Activated naive CD8-positive, alpha-beta T cell treated with anti-CD3 and anti-CD28 coated beads, Interleukin-2, amount 50 U/mL, for 24 hours (primary cell): ENCODE results near the gene F12.

Source experiments
- ATAC-seq: fragments of 150-1000 bp; cut with Tn5 transposase; one replicate; pipeline ENCODE4 v1.10.0; 2021
- DNase-seq: peaks from one replicate; pipeline ENCODE4 v3.0.0; 2021
- H3K27ac Mint-ChIP-seq: one replicate; pipeline ENCODE4 v1.8.0; 2021; ENCODE audit warnings: mild to moderate bottlenecking, mixed read lengths
- H3K27me3 Mint-ChIP-seq: one replicate; pipeline ENCODE4 v1.8.0; 2021; ENCODE audit warnings: mixed read lengths
- H3K36me3 Mint-ChIP-seq: one replicate; pipeline ENCODE4 v1.8.0; 2021; ENCODE audit warnings: low read depth, mixed read lengths
- H3K4me1 Mint-ChIP-seq: one replicate; pipeline ENCODE4 v1.8.0; 2021; ENCODE audit warnings: mixed read lengths
- H3K4me3 Mint-ChIP-seq: one replicate; pipeline ENCODE4 v1.8.0; 2021; ENCODE audit warnings: mild to moderate bottlenecking, moderate library complexity, mixed read lengths
- H3K9me3 Mint-ChIP-seq: one replicate; pipeline ENCODE4 v1.8.0; 2021; ENCODE audit warnings: mixed read lengths

F12 gene

DNA sequence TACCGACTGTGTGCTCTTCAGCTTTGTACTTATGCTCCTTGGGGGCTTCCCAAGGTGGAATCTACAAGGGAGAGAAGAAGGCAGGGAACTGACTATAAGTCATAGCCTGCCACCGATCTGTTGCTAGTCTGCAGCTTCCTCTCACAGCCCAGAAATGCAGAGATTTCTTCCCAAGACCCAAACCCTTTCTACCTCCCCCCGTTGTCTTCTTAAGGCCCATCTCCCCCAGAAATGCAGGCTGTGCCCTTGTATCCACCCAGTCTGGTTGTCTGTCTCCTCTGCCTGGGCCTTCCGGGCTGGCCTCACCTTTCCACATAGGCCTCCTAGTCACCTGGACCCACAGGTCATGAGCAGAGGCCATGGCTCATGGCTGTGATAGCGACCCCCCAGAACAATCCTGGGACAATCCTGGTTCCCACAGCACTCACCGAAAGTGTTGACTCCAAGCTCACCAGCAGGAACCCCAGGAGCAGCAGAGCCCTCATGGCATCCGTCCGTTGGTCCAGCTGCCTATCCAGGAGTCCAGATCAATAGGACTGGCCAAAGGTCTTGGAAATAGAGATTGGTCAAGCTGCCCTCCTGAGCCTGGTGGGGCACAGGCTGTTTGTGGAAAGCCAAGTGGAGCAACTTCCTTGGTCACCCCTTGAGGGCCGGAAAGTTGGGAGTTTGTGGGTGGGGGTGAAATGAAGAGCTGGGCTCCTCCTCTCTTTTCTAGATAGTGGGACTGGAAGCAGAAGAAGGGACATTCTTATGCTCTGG lies at the start of gene F12:
Gene F12 (minus strand): TSS at position 522 of the 759 bp plus-strand sequence. CDS start 37 bp downstream, at position 485.
- ATAC-seq (no peak), DNase-seq (no peak)
- no peaks in the 10 kb centered on the region for H3K9me3 Mint-ChIP-seq
- H3K27ac Mint-ChIP-seq: no peak within 1 kb of the TSS
- H3K36me3 Mint-ChIP-seq: no peaks in the 10 kb centered on the region
- peaks cover 40% of the 10 kb centered on the region for H3K4me1 Mint-ChIP-seq
- peaks cover 6% of the 10 kb centered on the region for H3K27me3 Mint-ChIP-seq
- H3K4me3 Mint-ChIP-seq: no peak within 1 kb of the TSS

DNA sequence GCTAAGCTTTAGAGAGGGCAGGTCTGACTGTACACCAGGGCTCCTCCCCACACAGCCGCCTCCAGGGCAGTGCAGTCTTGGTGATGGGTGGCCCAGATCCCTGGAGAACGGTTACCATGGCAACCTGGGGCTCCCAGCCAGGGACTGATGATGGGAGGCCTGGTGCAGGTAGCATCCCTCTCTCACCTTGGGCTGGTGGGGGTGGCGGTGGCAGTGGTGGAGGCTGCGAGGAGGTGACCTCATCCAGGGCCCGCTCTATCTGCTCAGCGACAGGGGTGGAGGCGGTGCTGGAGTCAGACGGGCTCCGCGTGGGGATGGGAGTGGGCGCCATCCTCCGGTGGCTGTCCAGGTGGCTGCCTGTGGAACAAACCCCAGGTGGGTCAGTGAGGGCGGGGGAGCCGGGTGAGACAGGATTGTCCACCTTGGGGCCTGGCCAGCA lies 49.6 kb upstream of the F12 start:
- Mint-ChIP-seq H3K27ac (no peak overlapping the region), H3K27me3 (no peaks in the 10 kb centered on the region), H3K4me3 (no peak overlapping the region), H3K9me3 (no peaks in the 10 kb centered on the region), H3K36me3 (peaks cover 11% of the 10 kb centered on the region), H3K4me1 (peaks cover 27% of the 10 kb centered on the region)
- ATAC-seq (no peak), DNase-seq (no peak)

DNA sequence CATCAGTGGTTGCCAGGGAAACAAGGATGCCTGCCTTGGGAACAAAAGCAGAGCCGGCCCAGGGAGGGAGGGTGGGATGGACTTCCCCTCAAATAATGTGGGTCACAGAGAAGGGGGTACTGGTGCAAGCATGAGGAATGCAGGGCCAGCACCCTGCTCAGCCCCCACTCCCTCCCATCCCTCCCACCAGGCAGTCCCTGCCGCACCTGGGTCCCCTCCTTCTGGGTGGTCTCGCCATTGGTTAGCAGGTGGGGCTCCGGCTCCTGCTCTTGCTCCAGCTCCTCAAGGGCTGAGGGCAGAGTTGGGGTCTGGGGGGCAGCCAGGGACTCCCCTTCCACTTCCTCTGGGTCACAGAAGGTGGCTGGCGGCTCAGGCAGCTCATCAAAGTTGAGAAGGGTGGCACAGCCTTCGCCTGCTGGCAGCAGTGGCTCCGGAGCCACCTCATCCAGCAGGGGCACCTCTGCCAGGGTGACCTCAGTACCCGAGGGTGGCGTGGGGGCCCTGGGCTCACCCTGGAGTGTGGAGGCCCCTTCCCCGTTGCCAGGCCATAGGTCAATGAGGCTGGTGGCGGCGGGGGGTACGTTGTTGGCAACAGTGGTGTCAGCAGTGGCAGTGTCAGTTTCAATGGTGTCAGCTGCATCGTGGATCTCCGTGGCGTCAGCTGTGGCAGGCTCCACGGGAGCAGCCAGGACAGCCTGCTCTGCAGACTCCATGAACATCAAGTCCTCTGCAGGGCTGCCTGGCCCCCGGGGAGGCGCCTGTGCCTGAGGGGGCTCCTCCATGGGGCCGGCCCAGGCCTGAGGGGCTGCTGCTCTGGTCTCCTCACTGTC lies 48.7 kb upstream of the F12 start:
- Mint-ChIP-seq H3K27me3 (no peaks in the 10 kb centered on the region), H3K27ac (no peak overlapping the region), H3K36me3 (peaks cover 11% of the 10 kb centered on the region), H3K4me1 (peaks cover 32% of the 10 kb centered on the region), H3K9me3 (no peaks in the 10 kb centered on the region), H3K4me3 (peak overlapping the region; percentile 36)
- no peak for DNase-seq
- ATAC-seq: no peak

DNA sequence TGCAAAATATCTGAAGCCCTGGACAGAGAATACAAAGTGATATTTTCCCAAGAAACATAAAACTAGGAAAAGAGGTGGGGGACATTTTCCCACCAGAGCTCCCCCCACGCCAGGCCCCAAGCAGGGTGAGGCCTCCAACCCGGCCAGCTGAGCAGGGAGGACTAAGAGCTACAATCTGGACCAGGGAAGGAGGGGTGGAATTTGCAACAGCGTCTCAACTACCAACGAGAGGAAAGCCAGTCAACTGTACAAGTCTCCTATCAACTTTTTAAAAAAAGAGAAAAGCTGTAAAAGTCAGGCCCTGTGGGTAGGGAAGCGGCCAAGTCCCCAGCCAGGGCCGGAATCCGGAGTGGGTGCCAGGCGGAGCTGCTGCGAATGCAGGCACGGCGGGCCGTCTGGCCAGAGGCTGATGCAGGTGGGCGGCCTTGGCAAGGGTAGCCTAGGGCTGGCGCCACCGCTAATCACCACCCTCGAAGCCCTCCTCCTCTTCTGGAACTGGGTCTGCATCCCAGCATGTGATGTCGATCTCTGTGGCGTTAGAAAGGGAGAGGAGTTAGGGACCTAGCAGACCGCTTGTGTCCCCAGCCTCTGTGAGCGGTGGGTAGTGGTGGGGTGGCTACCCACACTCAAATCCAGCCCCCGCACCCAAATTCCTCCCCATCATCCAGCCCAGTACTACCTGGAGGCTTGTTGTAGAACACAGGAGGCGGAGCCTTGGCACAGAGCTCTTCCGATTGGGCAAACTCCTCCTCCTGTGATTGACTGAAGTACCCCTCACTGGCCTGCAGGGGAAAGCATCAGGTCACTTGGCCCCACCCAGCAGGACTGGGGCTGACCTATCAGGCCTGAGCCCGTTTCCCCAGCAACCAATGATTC lies 47.9 kb upstream of the F12 start:
- peak overlapping the region; percentile 36 for H3K4me3 Mint-ChIP-seq
- no peaks in the 10 kb centered on the region for H3K27me3 Mint-ChIP-seq
- H3K9me3 Mint-ChIP-seq: no peaks in the 10 kb centered on the region
- ATAC-seq (peak; percentile 17), DNase-seq (peak; percentile 68)
- H3K27ac Mint-ChIP-seq: no peak overlapping the region
- peaks cover 29% of the 10 kb centered on the region for H3K4me1 Mint-ChIP-seq
- H3K36me3 Mint-ChIP-seq: peaks cover 9% of the 10 kb centered on the region

DNA sequence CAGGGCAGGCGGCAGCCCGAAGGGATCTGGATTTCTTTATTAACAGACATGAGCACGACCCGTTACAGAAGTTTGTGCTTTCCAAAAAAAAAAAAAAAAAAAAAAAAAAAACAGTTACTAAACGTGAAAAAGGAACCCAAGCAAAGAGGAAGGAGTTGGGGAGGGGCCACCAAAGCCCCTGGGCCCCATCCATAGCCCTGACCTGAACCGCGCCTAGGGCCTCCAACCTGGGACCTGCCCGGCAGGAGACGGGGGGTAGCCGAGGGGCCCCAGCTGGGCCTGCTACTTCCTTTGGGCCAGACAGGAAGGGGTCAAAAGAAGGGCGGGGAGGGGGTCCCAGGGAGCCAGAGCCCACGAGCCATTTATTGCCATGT lies 47.2 kb upstream of the F12 start:
- H3K27me3 Mint-ChIP-seq: no peaks in the 10 kb centered on the region
- no peaks in the 10 kb centered on the region for H3K9me3 Mint-ChIP-seq
- DNase-seq (no peak), ATAC-seq (no peak)
- H3K36me3 Mint-ChIP-seq: peaks cover 9% of the 10 kb centered on the region
- H3K27ac Mint-ChIP-seq: no peak overlapping the region
- peaks cover 28% of the 10 kb centered on the region for H3K4me1 Mint-ChIP-seq
- H3K4me3 Mint-ChIP-seq: peak overlapping the region; percentile 84

DNA sequence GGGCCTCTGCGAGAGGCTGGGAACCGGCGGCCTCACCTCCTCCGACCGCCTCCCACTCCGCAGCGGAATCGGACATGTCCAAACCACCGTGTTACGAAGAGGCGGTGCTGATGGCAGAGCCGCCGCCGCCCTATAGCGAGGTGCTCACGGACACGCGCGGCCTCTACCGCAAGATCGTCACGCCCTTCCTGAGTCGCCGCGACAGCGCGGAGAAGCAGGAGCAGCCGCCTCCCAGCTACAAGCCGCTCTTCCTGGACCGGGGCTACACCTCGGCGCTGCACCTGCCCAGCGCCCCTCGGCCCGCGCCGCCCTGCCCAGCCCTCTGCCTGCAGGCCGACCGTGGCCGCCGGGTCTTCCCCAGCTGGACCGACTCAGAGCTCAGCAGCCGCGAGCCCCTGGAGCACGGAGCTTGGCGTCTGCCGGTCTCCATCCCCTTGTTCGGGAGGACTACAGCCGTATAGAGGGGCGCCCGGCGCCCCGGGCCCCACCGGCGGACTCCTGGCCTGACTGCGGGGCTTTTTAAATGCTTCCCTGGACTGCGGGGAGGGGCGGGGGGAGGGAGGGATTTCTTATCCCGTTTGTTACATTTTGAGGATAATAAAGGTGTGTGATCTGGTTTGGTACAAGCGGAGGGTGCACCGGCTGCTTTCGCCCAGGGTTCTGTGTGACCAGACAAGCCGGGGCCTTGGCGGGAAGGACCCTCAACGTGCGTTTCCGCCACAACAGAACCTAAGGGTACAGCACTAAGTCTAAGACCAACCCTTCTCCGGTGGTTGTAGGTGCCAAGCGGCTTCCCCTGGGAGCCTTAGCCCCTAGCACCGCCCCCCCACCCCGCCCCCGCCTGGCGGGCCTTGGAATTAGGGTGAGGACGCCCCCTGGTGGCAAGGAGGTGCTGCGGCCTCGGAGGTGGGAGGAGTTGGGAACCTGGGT lies 46.6 kb upstream of the F12 start:
- Mint-ChIP-seq H3K4me1 (peaks cover 25% of the 10 kb centered on the region), H3K9me3 (no peaks in the 10 kb centered on the region), H3K27me3 (no peaks in the 10 kb centered on the region), H3K4me3 (peak overlapping the region; percentile 84), H3K27ac (peak overlapping the region; percentile 88), H3K36me3 (peaks cover 9% of the 10 kb centered on the region)
- DNase-seq (peak; percentile 99), ATAC-seq (peak; percentile 35)

DNA sequence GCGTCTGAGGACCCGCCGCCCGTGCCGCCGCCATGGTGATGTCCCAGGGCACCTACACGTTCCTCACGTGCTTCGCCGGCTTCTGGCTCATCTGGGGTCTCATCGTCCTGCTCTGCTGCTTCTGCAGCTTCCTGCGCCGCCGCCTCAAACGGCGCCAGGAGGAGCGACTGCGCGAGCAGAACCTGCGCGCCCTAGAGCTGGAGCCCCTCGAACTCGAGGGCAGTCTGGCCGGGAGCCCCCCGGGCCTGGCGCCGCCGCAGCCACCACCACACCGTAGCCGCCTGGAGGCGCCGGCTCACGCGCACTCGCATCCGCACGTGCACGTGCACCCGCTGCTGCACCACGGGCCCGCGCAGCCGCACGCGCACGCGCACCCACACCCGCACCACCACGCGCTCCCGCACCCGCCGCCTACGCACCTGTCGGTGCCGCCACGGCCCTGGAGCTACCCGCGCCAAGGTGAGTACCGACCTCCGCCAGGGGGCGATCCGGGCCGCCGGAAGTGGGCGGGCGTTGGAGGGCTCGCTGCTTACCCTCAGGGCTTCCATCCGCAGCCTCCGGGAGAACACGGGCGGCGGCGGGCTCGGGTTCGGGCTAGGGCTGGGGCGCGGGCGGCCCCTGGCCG lies 45.8 kb upstream of the F12 start:
- peak; percentile 68 for ATAC-seq
- Mint-ChIP-seq H3K36me3 (peaks cover 6% of the 10 kb centered on the region), H3K9me3 (no peaks in the 10 kb centered on the region), H3K4me1 (peaks cover 25% of the 10 kb centered on the region), H3K4me3 (peak overlapping the region; percentile 84), H3K27ac (peak overlapping the region; percentile 42), H3K27me3 (no peaks in the 10 kb centered on the region)
- DNase-seq: peak; percentile 96

DNA sequence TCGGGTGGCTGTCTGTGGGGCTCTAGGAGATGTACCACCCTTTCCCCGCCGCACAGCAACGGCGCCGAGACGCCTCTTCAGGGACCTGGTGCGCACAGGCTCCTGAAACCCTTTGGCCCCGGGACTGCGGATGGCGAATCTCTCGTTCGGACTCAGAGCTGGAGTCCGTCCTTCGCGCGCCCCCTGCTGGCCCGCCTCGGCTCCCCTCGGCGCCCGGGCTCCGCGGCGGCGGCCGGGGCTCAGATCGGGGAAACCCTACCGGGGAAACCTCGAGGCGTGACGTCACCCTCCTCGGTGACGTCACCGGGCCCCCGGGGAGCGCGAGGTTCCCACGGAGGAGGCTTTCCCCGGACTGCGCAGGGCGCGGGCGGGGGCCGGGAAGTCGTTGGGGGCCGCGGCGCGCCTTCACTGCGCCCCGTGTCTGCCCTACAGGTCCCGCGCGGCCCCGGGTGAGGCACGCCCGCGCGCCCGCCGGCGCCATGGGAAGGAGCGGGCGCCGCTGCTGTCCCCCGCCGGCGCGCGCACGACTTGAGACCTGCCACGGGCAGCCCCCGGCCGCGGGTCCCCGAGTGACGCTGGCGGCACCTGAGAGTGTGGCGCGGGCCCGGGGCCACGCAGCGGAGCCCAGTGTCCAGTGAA lies 45.2 kb upstream of the F12 start:
- DNase-seq (peak; percentile 99), ATAC-seq (peak; percentile 50)
- Mint-ChIP-seq H3K4me1 (peaks cover 25% of the 10 kb centered on the region), H3K9me3 (no peaks in the 10 kb centered on the region), H3K4me3 (peak overlapping the region; percentile 84), H3K27ac (peak overlapping the region; percentile 53), H3K27me3 (no peaks in the 10 kb centered on the region), H3K36me3 (peaks cover 6% of the 10 kb centered on the region)

DNA sequence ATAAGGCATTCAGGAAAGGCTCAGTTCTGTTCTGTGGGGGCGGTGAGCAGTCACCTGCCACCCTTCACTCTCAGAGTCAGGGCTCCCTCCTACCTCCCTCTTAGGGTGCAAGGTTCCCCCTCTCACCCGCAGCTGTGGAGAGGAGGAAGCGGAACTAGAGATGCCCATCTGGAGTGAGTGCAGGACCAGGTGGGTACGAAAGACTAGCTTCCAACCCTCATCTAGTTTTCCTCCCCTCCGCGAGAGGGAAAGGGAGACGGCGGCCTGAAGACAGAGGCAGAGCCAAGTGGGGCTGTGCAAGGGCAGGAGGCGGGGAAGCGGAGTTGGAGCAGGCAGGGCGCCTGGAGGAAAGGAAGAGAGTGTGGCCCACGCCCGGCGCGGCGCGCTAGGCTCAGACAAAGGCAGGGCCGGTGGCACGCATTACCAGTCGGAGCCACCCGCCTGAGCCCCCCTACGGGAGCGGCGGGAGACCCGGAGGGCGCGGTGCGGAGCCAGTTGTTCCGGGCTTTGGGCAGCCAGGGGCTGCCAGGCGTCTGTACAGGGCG lies 44.6 kb upstream of the F12 start:
- Mint-ChIP-seq H3K4me1 (peaks cover 29% of the 10 kb centered on the region), H3K9me3 (no peaks in the 10 kb centered on the region), H3K27ac (peak overlapping the region; percentile 53), H3K27me3 (no peaks in the 10 kb centered on the region), H3K4me3 (peak overlapping the region; percentile 80), H3K36me3 (peaks cover 6% of the 10 kb centered on the region)
- DNase-seq (no peak), ATAC-seq (no peak)

DNA sequence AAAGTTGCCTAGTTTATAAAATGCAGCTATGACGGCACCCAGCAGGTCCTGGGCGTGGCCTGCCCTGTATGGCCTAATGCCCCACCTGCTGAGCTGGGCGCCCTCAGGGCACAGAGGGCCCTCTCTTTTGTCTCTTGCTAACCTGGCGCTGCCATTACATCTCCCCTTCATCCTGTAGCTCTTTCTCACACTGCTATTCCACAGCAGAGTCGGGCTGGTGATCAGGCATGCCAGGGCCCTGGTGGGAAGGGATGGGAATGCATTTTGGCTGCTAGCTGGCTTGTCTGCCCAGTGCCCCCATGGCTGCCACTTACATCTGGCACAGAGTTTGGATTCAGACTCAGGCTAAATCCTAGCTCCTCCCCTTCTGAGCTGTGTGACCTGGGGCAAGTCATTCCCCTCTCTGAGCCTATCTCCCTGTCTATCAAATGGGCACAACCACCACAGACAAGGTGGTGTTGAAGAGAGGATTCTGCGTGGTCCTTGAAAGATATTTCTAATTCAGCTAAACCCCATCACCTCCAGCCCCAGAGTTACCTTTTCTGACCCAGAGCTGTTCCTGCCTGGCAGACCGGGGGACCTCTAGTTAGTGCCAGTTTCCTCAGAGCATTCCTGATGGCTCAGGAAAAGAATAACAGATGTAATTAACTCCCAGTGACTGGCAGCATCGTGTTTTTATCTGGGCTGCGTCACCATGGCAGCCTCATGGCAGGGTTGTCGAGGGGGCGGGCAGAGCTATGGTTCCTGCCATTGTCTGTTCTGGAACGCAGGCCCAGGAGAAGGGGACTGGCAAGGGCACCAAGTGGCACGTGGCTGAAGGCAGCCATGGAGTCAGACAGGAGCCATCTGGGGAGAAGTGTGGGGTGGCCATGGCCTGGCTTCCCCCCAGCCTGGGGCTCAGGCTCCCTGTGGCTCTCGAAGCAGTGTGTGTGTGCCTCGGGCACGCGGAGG lies 43.6 kb upstream of the F12 start:
- no peaks in the 10 kb centered on the region for H3K27me3 Mint-ChIP-seq
- peaks cover 6% of the 10 kb centered on the region for H3K36me3 Mint-ChIP-seq
- DNase-seq: no peak
- no peak overlapping the region for H3K27ac Mint-ChIP-seq
- no peaks in the 10 kb centered on the region for H3K9me3 Mint-ChIP-seq
- no peak for ATAC-seq
- H3K4me3 Mint-ChIP-seq: no peak overlapping the region
- peaks cover 39% of the 10 kb centered on the region for H3K4me1 Mint-ChIP-seq

DNA sequence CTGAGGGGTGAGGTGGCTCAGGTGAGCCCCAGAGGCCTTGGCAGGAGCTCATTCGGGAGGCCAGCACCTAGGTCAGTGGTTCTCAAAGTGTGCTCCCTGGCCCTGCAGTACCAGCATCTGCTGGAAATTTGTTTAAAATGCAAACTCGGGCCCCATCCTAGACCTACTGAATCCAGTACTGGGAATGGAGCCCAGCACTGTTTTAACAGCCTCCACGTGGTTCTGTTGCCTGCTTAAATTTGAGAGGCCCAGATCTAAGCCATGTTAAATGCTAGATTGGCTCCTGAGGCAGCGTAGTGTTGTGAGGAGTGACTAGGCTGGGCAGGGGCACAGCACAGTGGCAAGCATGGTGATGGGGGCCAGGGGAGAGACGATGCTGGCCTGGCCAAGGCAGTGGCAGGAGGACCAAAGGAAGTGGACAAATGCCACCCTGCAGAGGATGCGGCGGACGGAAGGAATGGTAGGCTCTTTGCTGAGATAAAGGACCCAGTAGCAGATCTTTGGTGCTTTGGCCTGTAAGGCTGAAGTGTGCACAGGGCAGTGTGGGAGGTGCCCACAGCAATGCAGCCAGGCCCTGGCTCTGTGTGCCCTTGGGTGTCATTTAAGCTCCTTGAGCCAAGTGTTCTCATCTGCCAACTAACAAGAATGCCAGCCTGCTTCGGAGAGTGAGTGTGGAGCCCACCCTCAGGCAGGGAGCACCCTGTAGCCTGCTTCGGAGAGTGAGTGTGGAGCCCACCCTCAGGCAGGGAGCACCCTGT lies 41.5 kb upstream of the F12 start:
- ATAC-seq (no peak), DNase-seq (no peak)
- Mint-ChIP-seq H3K4me1 (peaks cover 39% of the 10 kb centered on the region), H3K27ac (no peak overlapping the region), H3K9me3 (no peaks in the 10 kb centered on the region), H3K36me3 (no peaks in the 10 kb centered on the region), H3K27me3 (no peaks in the 10 kb centered on the region), H3K4me3 (no peak overlapping the region)
